GM12873 (cell line): ENCODE data around the gene PRSS50.

Source experiments
- TF ChIP-seq, protein P1 (sequence below): IDR thresholded peaks from 2 replicates; pipeline ENCODE4 v1.5.1; 2012; ENCODE audit warnings: low read depth, mild to moderate bottlenecking, moderate library complexity, low read length, control low read depth; ENCODE audit not compliant: insufficient read depth; ENCODE audit errors: missing control alignments

The PRSS50 gene

DNA sequence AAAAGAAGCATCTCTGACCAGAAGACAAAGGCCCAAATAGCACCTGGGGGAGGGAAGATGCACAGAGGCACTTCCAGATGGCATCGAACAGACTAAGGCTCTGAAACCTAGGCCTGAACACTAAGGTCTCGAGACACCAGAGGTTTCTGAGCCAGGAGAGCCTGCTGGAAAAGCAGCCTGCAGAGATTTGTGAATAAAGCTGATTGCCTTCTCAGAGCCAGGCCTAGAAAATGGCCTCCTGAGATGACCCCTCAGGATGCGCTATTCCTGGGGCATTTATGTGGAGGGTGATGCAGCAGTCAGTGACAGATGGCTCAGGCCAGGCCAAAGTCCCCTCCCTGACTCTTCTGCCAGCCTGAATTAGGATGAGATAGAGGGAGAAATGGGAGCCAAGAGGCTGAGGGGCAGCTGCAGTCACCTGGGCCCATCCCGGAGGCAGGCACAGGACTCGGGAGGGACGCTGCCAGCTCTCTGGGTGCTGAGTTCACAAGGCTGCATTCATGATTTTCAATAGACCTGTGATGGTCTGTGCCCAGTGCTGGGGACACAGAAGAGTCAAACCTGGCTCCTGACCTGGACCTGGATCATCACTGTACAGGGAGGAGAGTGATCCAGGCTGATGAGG, 6.9 kb downstream of the PRSS50 start:
- TF ChIP-seq, protein P1, sequence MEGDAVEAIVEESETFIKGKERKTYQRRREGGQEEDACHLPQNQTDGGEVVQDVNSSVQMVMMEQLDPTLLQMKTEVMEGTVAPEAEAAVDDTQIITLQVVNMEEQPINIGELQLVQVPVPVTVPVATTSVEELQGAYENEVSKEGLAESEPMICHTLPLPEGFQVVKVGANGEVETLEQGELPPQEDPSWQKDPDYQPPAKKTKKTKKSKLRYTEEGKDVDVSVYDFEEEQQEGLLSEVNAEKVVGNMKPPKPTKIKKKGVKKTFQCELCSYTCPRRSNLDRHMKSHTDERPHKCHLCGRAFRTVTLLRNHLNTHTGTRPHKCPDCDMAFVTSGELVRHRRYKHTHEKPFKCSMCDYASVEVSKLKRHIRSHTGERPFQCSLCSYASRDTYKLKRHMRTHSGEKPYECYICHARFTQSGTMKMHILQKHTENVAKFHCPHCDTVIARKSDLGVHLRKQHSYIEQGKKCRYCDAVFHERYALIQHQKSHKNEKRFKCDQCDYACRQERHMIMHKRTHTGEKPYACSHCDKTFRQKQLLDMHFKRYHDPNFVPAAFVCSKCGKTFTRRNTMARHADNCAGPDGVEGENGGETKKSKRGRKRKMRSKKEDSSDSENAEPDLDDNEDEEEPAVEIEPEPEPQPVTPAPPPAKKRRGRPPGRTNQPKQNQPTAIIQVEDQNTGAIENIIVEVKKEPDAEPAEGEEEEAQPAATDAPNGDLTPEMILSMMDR: no peak

DNA sequence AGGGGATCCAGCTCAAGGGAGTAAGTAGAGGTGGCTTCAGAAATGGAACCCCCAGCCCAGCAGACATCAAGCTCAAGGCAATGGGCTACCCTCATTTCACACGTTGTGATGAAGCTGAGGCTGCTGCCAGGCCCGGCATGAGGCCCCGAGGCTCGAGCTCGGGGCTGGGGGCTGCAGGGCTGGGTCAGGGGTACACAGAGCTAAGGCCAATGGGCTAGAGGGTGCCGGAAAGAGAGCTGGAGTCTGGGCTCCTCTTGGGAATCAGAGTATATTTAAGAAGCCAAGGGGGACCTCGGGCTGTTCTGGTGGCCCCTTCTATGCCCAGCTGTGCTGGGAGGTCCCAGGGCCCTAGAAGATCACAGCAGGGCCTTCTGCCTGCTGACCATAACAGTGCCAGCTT, 7.4 kb downstream of the PRSS50 start:
- TF ChIP-seq, protein P1: no peak

DNA sequence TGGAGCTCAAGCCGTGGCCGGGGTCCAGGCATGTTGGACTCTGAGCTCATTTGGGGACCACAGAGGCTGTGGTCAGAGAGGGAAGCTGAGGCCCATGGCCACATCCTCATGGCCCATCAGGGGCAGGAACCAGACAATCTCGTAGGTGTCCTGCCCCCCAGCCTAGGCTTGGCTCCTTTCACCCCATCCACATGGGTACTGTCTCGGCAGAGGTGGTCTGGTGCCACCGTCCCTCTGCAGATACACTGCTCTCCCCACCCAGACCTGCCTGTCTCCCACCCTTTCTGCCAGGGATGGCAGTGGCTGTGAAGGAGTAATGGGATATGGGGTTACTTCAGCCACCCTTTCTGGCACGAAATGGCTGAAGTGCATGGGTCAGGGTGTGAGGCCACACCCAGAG, 7.9 kb downstream of the PRSS50 start:
- TF ChIP-seq, protein P1: no peak

DNA sequence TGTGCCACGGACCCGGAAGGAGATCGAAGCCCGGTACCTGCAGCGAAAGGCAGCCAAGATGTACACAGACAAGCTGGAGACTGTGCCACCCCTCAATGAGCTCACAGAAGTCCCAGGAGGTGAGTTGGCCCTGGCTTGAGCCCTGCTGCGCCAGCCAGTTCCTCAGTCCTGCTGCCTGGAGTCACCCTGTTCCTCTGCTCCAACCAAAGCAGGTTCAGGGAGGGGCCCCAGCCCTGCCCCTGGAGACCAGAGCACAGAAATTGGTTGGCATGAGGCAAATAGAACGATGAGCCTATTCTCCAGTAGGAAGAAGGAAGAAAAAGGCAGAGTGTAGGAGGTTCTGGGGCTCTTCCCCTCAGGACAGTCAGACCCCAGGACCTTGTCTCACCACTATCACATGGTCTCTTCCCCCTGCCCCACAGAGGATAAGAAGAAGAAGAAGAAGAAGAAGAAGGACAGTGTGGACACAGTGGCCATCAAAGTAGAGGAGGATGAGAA, 8.5 kb downstream of the PRSS50 start:
- TF ChIP-seq, protein P1: no peak

DNA sequence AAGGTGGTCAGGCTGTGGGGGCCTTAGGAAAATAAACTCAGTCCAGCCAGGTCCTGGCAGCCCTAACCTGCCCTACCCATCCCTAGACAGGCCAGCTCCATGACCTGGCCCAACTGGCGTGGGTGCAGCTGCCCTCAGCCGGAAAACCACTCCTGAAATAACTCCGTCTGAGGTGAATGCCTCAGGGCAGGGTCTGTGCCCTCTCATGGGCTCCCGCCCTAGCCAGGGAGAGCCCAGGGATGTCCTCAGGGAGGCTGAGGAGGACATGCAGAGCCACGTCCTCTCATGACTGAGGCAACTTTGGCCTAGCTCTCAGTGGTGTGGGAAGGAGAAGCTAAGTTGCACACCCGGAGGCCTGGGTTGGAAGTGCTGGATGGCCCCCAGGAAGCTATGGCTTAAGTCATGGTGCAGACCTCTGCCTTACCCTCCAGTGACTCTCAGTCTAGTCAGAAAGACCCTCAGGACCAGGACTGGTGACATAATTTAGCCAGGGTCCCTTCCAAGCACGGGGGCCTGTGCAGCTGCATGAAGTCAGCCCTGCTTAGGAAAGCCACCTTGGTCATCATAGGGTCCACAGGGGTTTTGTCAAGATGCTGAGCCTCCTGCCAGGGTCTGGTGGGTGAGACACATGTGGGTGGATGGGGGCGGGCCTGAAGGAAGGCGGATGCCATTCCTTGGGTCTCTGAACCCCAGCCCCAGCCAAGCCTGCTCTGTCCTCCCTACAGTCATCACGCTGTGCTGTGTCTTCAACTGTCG, 9.1 kb downstream of the PRSS50 start:
- TF ChIP-seq, protein P1: peak; percentile 11

DNA sequence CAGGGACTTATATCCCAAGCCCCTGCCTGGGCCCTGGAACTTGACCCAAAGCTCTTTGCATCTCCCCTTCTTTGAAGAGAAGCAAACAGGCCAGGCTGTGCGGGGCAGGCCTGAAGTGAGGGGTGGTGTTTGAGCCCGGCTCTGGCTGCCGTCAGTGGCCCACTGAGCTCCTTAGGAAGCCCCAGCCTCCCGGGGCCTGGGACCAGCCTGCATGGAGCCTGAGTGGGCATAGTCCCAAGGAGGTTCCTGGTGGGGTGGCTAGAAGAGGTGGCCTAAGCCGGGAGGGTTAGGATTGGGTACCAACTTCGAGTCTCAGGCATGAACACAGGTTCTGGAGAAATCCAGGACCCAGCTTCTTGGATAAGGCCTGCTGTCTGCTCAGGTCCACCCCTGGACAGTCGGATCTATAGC, 10.1 kb downstream of the PRSS50 start:
- TF ChIP-seq, protein P1: no peak

DNA sequence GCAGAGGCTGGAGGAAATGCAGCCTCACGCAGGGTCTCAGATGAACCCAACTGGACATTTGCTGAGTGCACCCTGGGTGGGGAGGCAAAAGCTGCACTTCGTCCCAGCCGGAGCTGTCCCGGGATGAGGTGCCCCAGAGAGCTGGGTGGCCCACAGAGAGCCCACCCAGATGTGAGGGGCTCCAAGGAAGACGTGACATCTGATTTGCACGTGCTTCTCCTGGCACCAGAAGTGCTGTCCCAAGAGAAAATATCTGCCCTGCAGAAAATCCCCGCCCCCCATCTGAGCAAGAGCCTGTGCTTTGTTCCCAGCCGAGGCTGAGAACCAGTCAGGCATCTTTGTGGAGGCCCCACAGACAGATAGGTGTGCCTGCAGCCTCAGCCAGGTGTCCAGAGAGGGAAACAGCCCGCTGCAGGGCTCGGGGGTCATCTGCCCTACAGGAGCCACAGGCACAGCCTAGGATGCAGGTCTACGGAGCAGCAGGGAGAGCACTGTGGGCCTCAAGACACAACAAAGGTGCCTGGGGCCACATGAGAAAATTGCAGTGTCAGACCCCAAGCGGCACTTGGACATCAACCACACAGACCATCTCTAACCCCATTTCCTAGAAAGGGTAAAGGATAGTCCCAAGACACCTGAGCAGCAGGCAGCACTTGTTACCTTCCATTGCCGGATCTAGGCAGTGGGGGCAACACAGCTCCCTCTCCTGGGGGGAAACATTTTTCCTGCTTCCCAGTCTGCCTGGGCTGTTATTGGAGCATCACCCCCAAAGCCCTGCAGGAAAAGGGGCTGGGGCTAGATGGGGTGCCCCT, 10.7 kb downstream of the PRSS50 start:
- TF ChIP-seq, protein P1: no peak
